Endothelial cell of umbilical vein (primary cell): ENCODE data around the gene PDE7B. TPM values are rescaled to one million over a fixed set of nuclear protein-coding genes. Genes with fewer than 3 reads are reported as not detected.

Source experiments
- BruUV-seq: library from RNA; stranded (reverse); fragments of 400-500 nt; replicated peaks from 2 replicates; lab custom pipeline; 2021; lab: Mats Ljungman, UMichigan
- CTCF ChIA-PET: fragments of 300-600, 350-600 bp; sonication (Branson Sonifier 250); formaldehyde crosslinking; loops from one replicate; lab custom pipeline; 2021; ENCODE audit warnings: antibody characterized with exemption, inconsistent platforms; lab: Charles Lee
- POLR2A ChIA-PET: fragments of 300-600, 350-600 bp; sonication (Branson Sonifier 250); formaldehyde crosslinking; loops from one replicate; lab custom pipeline; 2021; ENCODE audit warnings: antibody characterized with exemption, inconsistent platforms; lab: Charles Lee
- DNase-seq: peaks from one replicate; pipeline ENCODE4 v3.0.0-alpha.2; 2011; ENCODE audit warnings: low read depth, low spot score
- FAIRE-seq: peaks from 2 replicates; lab custom pipeline; 2011; peaks lifted over from hg19 to GRCh38; lab: Jason Lieb, UNC
- H2AFZ ChIP-seq: 2 replicates; pipeline ENCODE4 v1.6.0; 2012; ENCODE audit warnings: low read depth, low read length, control low read depth, inconsistent platforms
- H3K27ac ChIP-seq: 2 replicates; pipeline ENCODE4 v1.5.1; 2011; ENCODE audit warnings: low read depth, mild to moderate bottlenecking, control low read depth, low read length, moderate library complexity; ENCODE audit not compliant: insufficient read depth
- H3K27me3 ChIP-seq, 2 experiments: 2 replicates each; pipeline versions ENCODE4 v1.6.0 to v1.6.1; 2011; ENCODE audit warnings: low read length in 2 of 2, mixed read lengths in 1 of 2; ENCODE audit not compliant: control insufficient read depth in 2 of 2, insufficient read depth in 2 of 2
- H3K36me3 ChIP-seq, 2 experiments: 2 replicates in 1 of 2; 3 replicates in 1 of 2; pipeline ENCODE4 v1.5.1; 2011; ENCODE audit warnings: low read length in 2 of 2, mild to moderate bottlenecking in 1 of 2, moderate library complexity in 1 of 2; ENCODE audit not compliant: control insufficient read depth in 2 of 2, insufficient read depth in 2 of 2; ENCODE audit errors: extremely low read depth in 1 of 2
- H3K4me1 ChIP-seq: 3 replicates; pipeline ENCODE4 v1.5.1; 2011; ENCODE audit warnings: mild to moderate bottlenecking, low read length; ENCODE audit not compliant: control insufficient read depth, insufficient read depth; ENCODE audit errors: extremely low read depth
- H3K4me2 ChIP-seq: 2 replicates; pipeline ENCODE4 v1.6.1; 2011; ENCODE audit warnings: low read length, control low read depth, mixed read lengths; ENCODE audit not compliant: insufficient read depth
- H3K4me3 ChIP-seq, 3 experiments: fragments of 200-600 bp in 1 of 3; sonication (generic), shearing (Covaris generic) in 1 of 3; replicated peaks in 1 of 3; 2 replicates each; pipeline ENCODE4 v1.5.1; 2011 to 2016; ENCODE audit warnings: control low read depth in 3 of 3, low read length in 3 of 3, mild to moderate bottlenecking in 2 of 3, inconsistent platforms in 1 of 3, low read depth in 1 of 3, moderate library complexity in 1 of 3; ENCODE audit not compliant: insufficient read depth in 1 of 3
- H3K79me2 ChIP-seq: 2 replicates; pipeline ENCODE4 v1.6.0; 2012; ENCODE audit warnings: low read length, inconsistent platforms; ENCODE audit not compliant: control insufficient read depth, insufficient read depth
- H3K9ac ChIP-seq: replicated peaks from 2 replicates; pipeline ENCODE3; 2011; ENCODE audit warnings: low read length, control low read depth; ENCODE audit not compliant: insufficient read depth; ENCODE audit errors: extremely low read depth
- H3K9me1 ChIP-seq: replicated peaks from 3 replicates; pipeline ENCODE4 v1.6.0; 2011; ENCODE audit warnings: mild to moderate bottlenecking, low read length; ENCODE audit not compliant: control insufficient read depth, insufficient read depth; ENCODE audit errors: extremely low read depth
- H3K9me3 ChIP-seq: replicated peaks from 2 replicates; pipeline ENCODE4 v1.5.1; 2012; ENCODE audit warnings: low read length, inconsistent platforms; ENCODE audit not compliant: control insufficient read depth, insufficient read depth
- H4K20me1 ChIP-seq: replicated peaks from 2 replicates; pipeline ENCODE3; 2011; ENCODE audit warnings: mild to moderate bottlenecking, low read length; ENCODE audit not compliant: control insufficient read depth, insufficient read depth; ENCODE audit errors: extremely low read depth
- CTCF ChIP-seq, 2 donors: IDR thresholded peaks; 1 replicate in 1 of 2; 2 replicates in 1 of 2; pipeline ENCODE4 v1.5.1; 2011; ENCODE audit warnings: low read length in 2 of 2, mild to moderate bottlenecking in 2 of 2, moderate library complexity in 2 of 2, control low read depth in 1 of 2, inconsistent platforms in 1 of 2, low read depth in 1 of 2; ENCODE audit not compliant: insufficient read depth in 1 of 2; ENCODE audit errors: extremely low read depth in 1 of 2
- EZH2 ChIP-seq: IDR thresholded peaks from 2 replicates; pipeline ENCODE4 v1.6.1; 2012; ENCODE audit warnings: borderline replicate concordance, low read depth, mild to moderate bottlenecking, moderate library complexity, low read length, inconsistent platforms; ENCODE audit not compliant: severe bottlenecking
- FOS ChIP-seq: IDR thresholded peaks from 2 replicates; pipeline ENCODE4 v1.6.1; 2011; ENCODE audit warnings: mild to moderate bottlenecking, low read length, moderate library complexity, borderline replicate concordance; ENCODE audit not compliant: insufficient read depth
- GATA2 ChIP-seq: IDR thresholded peaks from 2 replicates; pipeline ENCODE4 v1.7.0; 2011; ENCODE audit warnings: low read depth, mild to moderate bottlenecking, moderate library complexity, mixed read lengths, low read length; ENCODE audit not compliant: insufficient read length, insufficient read depth
- JUN ChIP-seq: IDR thresholded peaks from 2 replicates; pipeline ENCODE4 v1.6.1; 2011; ENCODE audit warnings: borderline replicate concordance, low read depth; ENCODE audit not compliant: insufficient read length, insufficient read depth
- MAX ChIP-seq: IDR thresholded peaks from 2 replicates; pipeline ENCODE4 v1.6.1; 2011; ENCODE audit not compliant: insufficient read depth, insufficient read length
- MYC ChIP-seq: IDR thresholded peaks from one replicate; pipeline ENCODE4 v1.6.1; 2011; ENCODE audit warnings: mild to moderate bottlenecking, low read depth, low read length
- POLR2A ChIP-seq: IDR thresholded peaks from 2 replicates; pipeline ENCODE4 v1.6.1; 2012; ENCODE audit warnings: low read depth, mild to moderate bottlenecking, control low read depth, low read length
- POLR2AphosphoS5 ChIP-seq: IDR thresholded peaks from 2 replicates; pipeline ENCODE4 v1.6.1; 2012; ENCODE audit warnings: low read depth, mild to moderate bottlenecking, control low read depth, low read length, moderate library complexity; ENCODE audit not compliant: insufficient read depth
- dilution Hi-C: fragments of 300-500 bp; cut with MboI; formaldehyde crosslinking; loops from one replicate; pipeline ENCODE4 v1.15.0; 2019; ENCODE audit warnings: low sequenced_read_pairs; ENCODE audit not compliant: extremely low pct_ligation_motif_present
- intact Hi-C: fragments of 100-400 bp; cut with micrococcal nuclease; formaldehyde crosslinking; loops from one replicate; pipeline ENCODE4 v1.10.0; 2022
- polyA plus RNA-seq, 4 experiments: library from polyadenylated mRNA; depleted of rRNA in 3 of 4; stranded (reverse) in 3 of 4; unstranded in 1 of 4; fragments of >200 nt; gene quantifications; 2 replicates each; pipeline versions ENCODE4 v1.2.1 to v1.2.3, GENCODE V29; 2011 to 2012; ENCODE audit warnings: missing spikeins in 1 of 4
- total RNA-seq: library from RNA; stranded (reverse); gene quantifications from 2 replicates; pipeline ENCODE4 v1.2.3, GENCODE V29; 2021

PDE7B gene
- total and polyA plus RNA-seq, 2 donors (not counting 3 experiments of a cell fraction or from before 2014, with no cell fraction given) = 20.6 to 25.1 TPM

GRCh38 chr6:136025736-136026135 is 174.2 kb downstream of the PDE7B start:
- CTCF ChIA-PET = interaction anchor here (1.9 kb wide), 1 partner anchor 13 kb away, joined by 7 read pairs; no protein-coding TSS in a partner anchor
- POLR2A ChIA-PET = interaction anchor here (0.7 kb wide), 1 partner anchor 528 kb away, joined by 3 read pairs; no protein-coding TSS in a partner anchor
- no peak for DNase-seq
- H3K4me2 ChIP-seq = no peak overlapping the region
- no TSS peak for BruUV-seq
- no peaks in the 10 kb centered on the region for H3K36me3 ChIP-seq
- no peaks in the 10 kb centered on the region for H4K20me1 ChIP-seq
- no peak for TF ChIP-seq POLR2A
- no peak for TF ChIP-seq JUN
- no peak for TF ChIP-seq EZH2
- no peak for TF ChIP-seq MAX
- TF ChIP-seq GATA2 = no peak
- no peak for TF ChIP-seq POLR2AphosphoS5
- no peak for TF ChIP-seq FOS
- TF ChIP-seq CTCF (IDR thresholded peaks at IDR 0.05; ENCODE audit: extremely low read depth in 1 of 2, insufficient read depth in 1 of 2, low read depth in 1 of 2, low read length in 2 of 2) = no peak
- TF ChIP-seq MYC = no peak
- no peak for FAIRE-seq
- H3K79me2 ChIP-seq = no peaks in the 10 kb centered on the region
- no peaks in the 10 kb centered on the region for H3K9me3 ChIP-seq
- intact Hi-C loops = no loop called here
- H2AFZ ChIP-seq = no peak overlapping the region
- no peaks in the 10 kb centered on the region for H3K4me1 ChIP-seq
- H3K4me3 ChIP-seq = no peak overlapping the region
- no peak overlapping the region for H3K9ac ChIP-seq
- no peaks in the 10 kb centered on the region for H3K27me3 ChIP-seq
- dilution Hi-C loops = no loop called here
- H3K9me1 ChIP-seq = no peaks in the 10 kb centered on the region
- no peak overlapping the region for H3K27ac ChIP-seq
